Ovary (tissue), 3 donors: ENCODE results near the gene LYZL6.

Source experiments
- CTCF ChIP-seq, 3 donors: fragments of 450-650 bp in 2 of 3; fragments of 200-600 bp in 1 of 3; IDR thresholded peaks; one replicate each; pipeline versions ENCODE4 v1.5.1 to v1.8.0; 2016 to 2022; ENCODE audit warnings: antibody characterized with exemption in 3 of 3, mild to moderate bottlenecking in 1 of 3
- POLR2A ChIP-seq: fragments of 450-650 bp; IDR thresholded peaks from one replicate; pipeline ENCODE4 v1.6.1; 2017; ENCODE audit warnings: antibody characterized with exemption, mild to moderate bottlenecking, moderate library complexity
- donor health status: DM: no; HTN: no; CAD: no.

GRCh38 chr17:35982409-35983191 lies 39.1 kb upstream of the LYZL6 start:
- no peak for TF ChIP-seq CTCF (IDR thresholded peaks at IDR 0.05)
- no peak for TF ChIP-seq POLR2A
